GM21737 (cell line): ENCODE data around the gene DHRS4.
"Not testable (repeated sequence)": the region's sequence is repeated elsewhere in the genome, so short reads cannot be mapped to it uniquely, and the experiment has no call there.

Experiments used
- ATAC-seq: cut with Tn5 transposase; IDR thresholded peaks from one replicate; pipeline ENCODE4 v1.9.1; 2021; ENCODE audit warnings: mild to moderate bottlenecking, moderate library complexity; ENCODE audit not compliant: unreplicated experiment

Gene DHRS4

GRCh38 chr14:23939607-23940326 lies 13.8 kb upstream of the DHRS4 start:
- ATAC-seq, result no peak

GRCh38 chr14:23941230-23941629 lies 12.3 kb upstream of the DHRS4 start:
- no peak for ATAC-seq

- ATAC-seq, result no peak
Observed at GRCh38 chr14:23941669-23942068, 11.9 kb upstream of the DHRS4 start.

- ATAC-seq, result no peak
Observed at GRCh38 chr14:23942587-23942986, 11.0 kb upstream of the DHRS4 start.

- not testable (repeated sequence) for ATAC-seq
Observed at GRCh38 chr14:23949069-23949468, 4.5 kb upstream of the DHRS4 start.

- ATAC-seq, result no peak
Observed at GRCh38 chr14:23950411-23951135, 3.0 kb upstream of the DHRS4 start.

GRCh38 chr14:23951136-23951466 lies 2.5 kb upstream of the DHRS4 start:
- not testable (repeated sequence) for ATAC-seq

- no peak for ATAC-seq
Observed at GRCh38 chr14:23951590-23952201, 1.9 kb upstream of the DHRS4 start.

- ATAC-seq, result not testable (repeated sequence)
Observed at GRCh38 chr14:23953116-23953463, 480 bp upstream of the DHRS4 start.

- peak; percentile 23 for ATAC-seq
Observed at GRCh38 chr14:23954279-23954614, 677 bp downstream of the DHRS4 start.

- ATAC-seq, result not testable (repeated sequence)
Observed at GRCh38 chr14:23954965-23955364, 1.4 kb downstream of the DHRS4 start.

GRCh38 chr14:23955811-23956210 lies 2.2 kb downstream of the DHRS4 start:
- ATAC-seq, result not testable (repeated sequence)

GRCh38 chr14:23957913-23958569 lies 4.5 kb downstream of the DHRS4 start:
- not testable (repeated sequence) for ATAC-seq

- not testable (repeated sequence) for ATAC-seq
Observed at GRCh38 chr14:23960899-23961298, 7.3 kb downstream of the DHRS4 start.

- not testable (repeated sequence) for ATAC-seq
Observed at GRCh38 chr14:23961704-23962103, 8.1 kb downstream of the DHRS4 start.

GRCh38 chr14:23969130-23969480 lies 15.5 kb downstream of the DHRS4 start:
- not testable (repeated sequence) for ATAC-seq

- ATAC-seq, result peak; percentile 50
Observed at GRCh38 chr14:23969481-23970282, 16.1 kb downstream of the DHRS4 start.

- not testable (repeated sequence) for ATAC-seq
Observed at GRCh38 chr14:23970283-23970659, 16.7 kb downstream of the DHRS4 start.

- ATAC-seq, result not testable (repeated sequence)
Observed at GRCh38 chr14:23973178-23973577, 19.6 kb downstream of the DHRS4 start.

- not testable (repeated sequence) for ATAC-seq
Observed at GRCh38 chr14:23974041-23974440, 20.5 kb downstream of the DHRS4 start.

- ATAC-seq, result not testable (repeated sequence)
Observed at GRCh38 chr14:23977208-23977607, 23.6 kb downstream of the DHRS4 start.
